Medulla oblongata (tissue), 1 donor: ENCODE results near the gene TIMD4.
"Not testable (repeated sequence)": the region's sequence is repeated elsewhere in the genome, so short reads cannot be mapped to it uniquely, and the experiment has no call there.

Experiments used
- DNase-seq: peaks from one replicate; pipeline ENCODE4 v3.0.0-alpha.2; 2015; ENCODE audit errors: extremely low spot score

TIMD4 gene

GRCh38 chr5:156963125-156963524, at the start of gene TIMD4:
Gene TIMD4, minus strand, starts transcription at chr5:156963226. Its CDS starts 28 bp downstream, at chr5:156963198.
- DNase-seq: peak; percentile 22

GRCh38 chr5:157006262-157006661, 43.2 kb upstream of the TIMD4 start:
- DNase-seq: no peak

GRCh38 chr5:157004893-157005551, 42.0 kb upstream of the TIMD4 start:
- DNase-seq: no peak

- DNase-seq: no peak
These were observed 28.7 kb upstream of the TIMD4 start for GRCh38 chr5:156991714-156992113.

- DNase-seq: no peak
These were observed 21.0 kb upstream of the TIMD4 start for GRCh38 chr5:156984064-156984463.

GRCh38 chr5:156981481-156981880, 18.5 kb upstream of the TIMD4 start:
- peak; percentile 51 for DNase-seq

GRCh38 chr5:156974328-156974727, 11.3 kb upstream of the TIMD4 start:
- no peak for DNase-seq

- DNase-seq: no peak
These were observed 9.0 kb upstream of the TIMD4 start for GRCh38 chr5:156971848-156972525.

GRCh38 chr5:156971415-156971814, 8.4 kb upstream of the TIMD4 start:
- no peak for DNase-seq

- DNase-seq: not testable (repeated sequence)
These were observed 4.4 kb upstream of the TIMD4 start for GRCh38 chr5:156967386-156967785.

GRCh38 chr5:156956321-156956720, 6.7 kb downstream of the TIMD4 start:
- DNase-seq: no peak

- DNase-seq: no peak
These were observed 11.7 kb downstream of the TIMD4 start for GRCh38 chr5:156951359-156951758.

- no peak for DNase-seq
These were observed 12.3 kb downstream of the TIMD4 start for GRCh38 chr5:156950716-156951115.

GRCh38 chr5:156949424-156949823, 13.6 kb downstream of the TIMD4 start:
- DNase-seq: no peak

GRCh38 chr5:156947925-156948324, 15.1 kb downstream of the TIMD4 start:
- DNase-seq: no peak

- no peak for DNase-seq
These were observed 21.0 kb downstream of the TIMD4 start for GRCh38 chr5:156942064-156942463.

GRCh38 chr5:156940462-156940861, 22.6 kb downstream of the TIMD4 start:
- not testable (repeated sequence) for DNase-seq

- DNase-seq: no peak
These were observed 26.1 kb downstream of the TIMD4 start for GRCh38 chr5:156936972-156937371.

GRCh38 chr5:156934450-156935211, 28.4 kb downstream of the TIMD4 start:
- DNase-seq: peak; percentile 66

GRCh38 chr5:156929366-156929948, 33.6 kb downstream of the TIMD4 start:
- DNase-seq: no peak

- no peak for DNase-seq
These were observed 35.5 kb downstream of the TIMD4 start for GRCh38 chr5:156927545-156927944.

- DNase-seq: not testable (repeated sequence)
These were observed 37.3 kb downstream of the TIMD4 start for GRCh38 chr5:156925767-156926166.
